GM13977 (cell line): Measurements from ENCODE around the gene PFDN6.

Experiments
- DNase-seq: peaks from one replicate; pipeline ENCODE4 v3.0.0; 2012; ENCODE audit warnings: low spot score
- CTCF ChIP-seq: IDR thresholded peaks from 2 replicates; pipeline ENCODE4 v1.5.1; 2012; ENCODE audit warnings: mild to moderate bottlenecking, control low read depth; ENCODE audit not compliant: insufficient read depth; ENCODE audit errors: extremely low read depth, missing control alignments
- in situ Hi-C: fragments of 300-500 bp; cut with MboI; formaldehyde crosslinking; loops from one replicate; pipeline ENCODE4 v1.12.0; 2022; ENCODE audit warnings: low sequenced_read_pairs, low pct_unique_long_range_greater_than_20kb, mixed read lengths, inconsistent platforms; ENCODE audit not compliant: unreplicated experiment

Gene PFDN6

GRCh38 chr6:33288921-33289783 is at the start of gene PFDN6, which contains the start of gene WDR46:
PFDN6 (plus strand) TSS chr6:33289601; CDS start chr6:33289857, 256 bp downstream.
WDR46 (minus strand) TSS chr6:33289239; CDS start chr6:33289170, 69 bp downstream.
- in situ Hi-C loops = no loop called here
- TF ChIP-seq CTCF = no peak
- peak; percentile 94 for DNase-seq

DNA sequence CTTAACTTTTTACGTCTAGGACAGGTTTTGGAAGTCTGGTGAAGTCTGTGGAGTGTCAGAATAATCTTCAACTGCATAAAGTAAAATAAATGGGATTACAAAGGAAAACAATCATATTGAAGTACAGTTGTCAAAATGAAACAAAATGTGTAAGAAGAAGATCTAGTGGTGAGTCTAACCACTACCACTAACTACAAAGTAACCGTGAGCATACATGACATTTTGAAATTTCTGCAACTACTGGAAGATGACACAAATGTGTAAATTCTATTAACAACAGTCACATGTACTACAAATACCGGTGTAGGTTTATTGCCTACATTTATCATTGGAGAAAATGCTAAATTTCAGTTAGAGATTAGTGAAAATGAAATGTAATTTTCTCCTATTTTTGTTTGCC is 47.4 kb upstream of the PFDN6 start:
- no peak for TF ChIP-seq CTCF
- in situ Hi-C loops = loop anchor here (10.0 kb wide), 1 partner anchor 237 kb away; the partner anchor contains the start of gene HLA-DOA
- DNase-seq = no peak

- in situ Hi-C loops = loop anchor here (10.0 kb wide), 1 partner anchor 239 kb away; the partner anchor contains the start of gene HLA-DOA
- no peak for DNase-seq
- no peak for TF ChIP-seq CTCF
Observed at GRCh38 chr6:33243476-33243875, 45.9 kb upstream of the PFDN6 start.

DNA sequence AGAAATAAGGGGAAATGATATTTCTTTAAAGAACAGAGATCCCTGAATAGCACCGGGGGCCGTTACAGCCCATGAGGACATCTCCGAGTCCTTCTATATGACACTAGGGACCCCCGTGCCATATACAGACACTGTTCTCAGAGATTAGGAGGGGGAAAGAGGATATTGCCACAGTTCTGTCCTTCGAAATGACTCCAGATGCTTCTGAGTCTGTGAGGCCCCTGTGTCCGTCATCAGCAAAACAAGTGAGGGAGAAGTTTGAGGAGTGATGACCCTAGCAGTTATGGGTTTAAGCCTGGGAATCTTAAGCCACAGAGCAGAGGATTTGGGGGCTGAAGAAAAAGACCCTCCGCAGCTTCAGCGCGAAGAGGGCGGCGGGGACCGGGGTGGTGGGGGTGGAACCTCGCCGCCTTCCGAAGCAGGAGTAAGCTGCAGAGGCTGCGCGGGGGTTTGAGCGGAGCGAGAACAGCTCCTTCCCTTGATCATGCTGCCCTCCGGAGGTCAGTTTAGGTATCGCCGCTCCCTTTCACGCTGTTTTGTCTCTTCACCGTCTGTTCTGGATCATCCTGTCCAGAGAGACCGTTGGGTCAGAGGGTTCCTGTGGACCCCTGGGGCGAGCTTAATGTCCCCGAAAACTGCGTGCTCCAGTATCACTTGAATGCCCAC is 41.3 kb upstream of the PFDN6 start:
- in situ Hi-C loops = loop anchor here (10.0 kb wide), 1 partner anchor 243 kb away; the partner anchor contains the start of gene HLA-DOA
- TF ChIP-seq CTCF = peak; percentile 93
- DNase-seq = peak; percentile 77

DNA sequence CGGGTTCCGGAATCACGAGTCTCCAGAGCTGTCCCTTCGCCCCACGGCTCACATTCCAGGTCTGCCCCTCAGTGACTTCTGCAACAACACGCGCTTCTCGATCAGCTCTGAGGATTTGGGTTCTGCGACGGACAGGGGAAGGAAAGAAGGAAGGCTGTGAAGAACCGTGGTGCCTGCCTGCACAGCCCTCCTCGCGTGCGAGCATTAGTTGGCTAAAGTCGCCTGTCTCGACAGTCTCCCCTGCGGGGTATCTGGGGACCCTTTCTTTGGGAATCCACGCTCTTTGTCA is 40.8 kb upstream of the PFDN6 start:
- in situ Hi-C loops = loop anchor here (10.0 kb wide), 1 partner anchor 244 kb away; the partner anchor contains the start of gene HLA-DOA
- no peak for DNase-seq
- TF ChIP-seq CTCF = peak; percentile 4

- peak; percentile 88 for DNase-seq
- TF ChIP-seq CTCF = peak; percentile 17
- in situ Hi-C loops = loop anchor here (10.0 kb wide), 1 partner anchor 244 kb away; the partner anchor contains the start of gene HLA-DOA
Observed at GRCh38 chr6:33248932-33249731, 40.3 kb upstream of the PFDN6 start.
